H1 (cell line): ENCODE data around the gene TNRC6C. TPM values are rescaled to one million over a fixed set of nuclear protein-coding genes. Genes with fewer than 3 reads are reported as not detected.
A peak's percentile ranks its signal among the peaks of the same experiment; 100 is the strongest.

Experiments used
- MAX ChIP-seq: IDR thresholded peaks from 2 replicates; pipeline ENCODE4 v1.6.1; 2012; ENCODE audit warnings: inconsistent platforms
- TAF7 ChIP-seq: optimal IDR thresholded peaks from 2 replicates; pipeline ENCODE3; 2011; ENCODE audit warnings: low read depth, mild to moderate bottlenecking, inconsistent platforms, low read length, moderate library complexity, borderline replicate concordance
- polyA plus RNA-seq, 7 experiments: library from polyadenylated mRNA; depleted of rRNA in 3 of 7; stranded (reverse) in 5 of 7; unstranded in 2 of 7; fragments of >200 nt in 5 of 7; fragments of 200-250 nt in 2 of 7; gene quantifications; 1 replicate in 5 of 7; 2 replicates in 1 of 7; 4 replicates in 1 of 7; pipeline versions ENCODE4 v1.2.1 to v1.2.3, GENCODE V29; 2011 to 2013; ENCODE audit warnings: missing spikeins in 2 of 7, mixed read lengths in 2 of 7
- total RNA-seq: library from RNA; stranded (reverse); fragmentation: NEBNext Ultra II Directional; extraction: Animal tissue kit (Norgen Biotek cat#: 25700); gene quantifications from 2 replicates; pipeline ENCODE4 v1.2.1, GENCODE V29; 2021

Gene TNRC6C
- total and polyA plus RNA-seq, 2 of the 8 experiments (the other 6 are each of a cell fraction or from before 2014, with no cell fraction given), result 2.8 to 28.9 TPM

GRCh38 chr17:77936881-77937280 is 21.6 kb upstream of the TNRC6C start (continued):
- TF ChIP-seq TAF7, result no peak
- TF ChIP-seq MAX, result peak; percentile 28; the same call in 1 of the 2 replicates
